Astrocyte (in vitro differentiated cells and primary cell): ENCODE data around the gene UBAC2. TPM values are rescaled to one million over a fixed set of nuclear protein-coding genes. Genes with fewer than 3 reads are reported as not detected.

Experiments used
- DNase-seq: peaks from one replicate; pipeline ENCODE4 v3.0.0-alpha.2; 2010; ENCODE audit warnings: low read depth
- FAIRE-seq: peaks from 2 replicates; lab custom pipeline; 2011; peaks lifted over from hg19 to GRCh38; lab: Jason Lieb, UNC
- H2AFZ ChIP-seq: 2 replicates; pipeline ENCODE4 v1.6.0; 2012; ENCODE audit warnings: low read depth, low read length, inconsistent platforms
- H3K27ac ChIP-seq: 2 replicates; pipeline ENCODE4 v1.5.1; 2011; ENCODE audit warnings: low read depth, low read length, inconsistent platforms
- H3K27me3 ChIP-seq: 2 replicates; pipeline ENCODE4 v1.6.0; 2011; ENCODE audit warnings: low read length, inconsistent platforms; ENCODE audit not compliant: insufficient read depth
- H3K36me3 ChIP-seq: 2 replicates; pipeline ENCODE4 v1.5.1; 2011; ENCODE audit warnings: low read length, inconsistent platforms; ENCODE audit not compliant: insufficient read depth
- H3K4me1 ChIP-seq: 2 replicates; pipeline ENCODE4 v1.5.1; 2011; ENCODE audit warnings: low read length, inconsistent platforms; ENCODE audit not compliant: insufficient read depth
- H3K4me2 ChIP-seq: 2 replicates; pipeline ENCODE4 v1.6.0; 2012; ENCODE audit warnings: low read length, inconsistent platforms
- H3K4me3 ChIP-seq: 2 replicates; pipeline ENCODE4 v1.5.1; 2011; ENCODE audit warnings: low read depth, mild to moderate bottlenecking, low read length, inconsistent platforms; ENCODE audit not compliant: insufficient read depth
- H3K79me2 ChIP-seq: 2 replicates; pipeline ENCODE4 v1.6.0; 2012; ENCODE audit warnings: mild to moderate bottlenecking, low read length, inconsistent platforms; ENCODE audit not compliant: insufficient read depth
- H3K9ac ChIP-seq: 2 replicates; pipeline ENCODE4 v1.6.0; 2012; ENCODE audit warnings: mild to moderate bottlenecking, low read length, inconsistent platforms
- H3K9me3 ChIP-seq: 2 replicates; pipeline ENCODE4 v1.5.1; 2012; ENCODE audit warnings: low read depth, mild to moderate bottlenecking, low read length, inconsistent platforms; ENCODE audit not compliant: insufficient read depth
- H4K20me1 ChIP-seq: 2 replicates; pipeline ENCODE4 v1.6.0; 2012; ENCODE audit warnings: low read length, inconsistent platforms; ENCODE audit not compliant: insufficient read depth
- H3K27ac Mint-ChIP-seq: one replicate; pipeline ENCODE4 v1.8.0; 2021; ENCODE audit warnings: mild to moderate bottlenecking, mixed read lengths; ENCODE audit not compliant: unreplicated experiment
- H3K27me3 Mint-ChIP-seq: one replicate; pipeline ENCODE4 v1.8.0; 2021; ENCODE audit warnings: low read depth, mixed read lengths; ENCODE audit not compliant: unreplicated experiment
- H3K36me3 Mint-ChIP-seq: one replicate; pipeline ENCODE4 v1.8.0; 2021; ENCODE audit warnings: low read depth, mixed read lengths; ENCODE audit not compliant: unreplicated experiment
- H3K4me1 Mint-ChIP-seq: one replicate; pipeline ENCODE4 v1.8.0; 2021; ENCODE audit warnings: low read depth, mixed read lengths; ENCODE audit not compliant: unreplicated experiment
- H3K4me3 Mint-ChIP-seq: one replicate; pipeline ENCODE4 v1.8.0; 2021; ENCODE audit warnings: mild to moderate bottlenecking, moderate library complexity, mixed read lengths; ENCODE audit not compliant: unreplicated experiment
- H3K9me3 Mint-ChIP-seq: one replicate; pipeline ENCODE4 v1.8.0; 2021; ENCODE audit warnings: mild to moderate bottlenecking, mixed read lengths; ENCODE audit not compliant: unreplicated experiment
- EZH2 ChIP-seq: IDR thresholded peaks from 2 replicates; pipeline ENCODE4 v1.6.1; 2012; ENCODE audit warnings: mild to moderate bottlenecking, low read length, inconsistent platforms; ENCODE audit not compliant: insufficient read depth
- total RNA-seq: library from RNA; stranded (reverse); gene quantifications from 2 replicates; pipeline ENCODE4 v1.2.1, GENCODE V29; 2021
- TF ChIP-seq, protein P1 (sequence below): IDR thresholded peaks from 2 replicates; pipeline ENCODE4 v1.5.1; 2011; ENCODE audit warnings: low read depth, mild to moderate bottlenecking, inconsistent platforms, low read length, moderate library complexity; ENCODE audit not compliant: insufficient read depth

Gene UBAC2
- total RNA-seq, 1 donor from 2014 or later = 61.0 TPM

GRCh38 chr13:99433543-99434075, 233.0 kb downstream of the UBAC2 start:
- H3K4me3 Mint-ChIP-seq = no peak overlapping the region
- Histone ChIP-seq H3K36me3 (no peaks in the 10 kb centered on the region), H3K79me2 (no peaks in the 10 kb centered on the region), H2AFZ (no peak overlapping the region), H3K9me3 (no peaks in the 10 kb centered on the region), H3K27me3 (peaks cover 2% of the 10 kb centered on the region), H3K27ac (no peak overlapping the region), H3K9ac (peak overlapping the region; percentile 65), H4K20me1 (no peaks in the 10 kb centered on the region), H3K4me1 (peaks cover 13% of the 10 kb centered on the region), H3K4me3 (no peak overlapping the region), H3K4me2 (no peak overlapping the region)
- peaks cover 10% of the 10 kb centered on the region for H3K9me3 Mint-ChIP-seq
- TF ChIP-seq, protein P1, sequence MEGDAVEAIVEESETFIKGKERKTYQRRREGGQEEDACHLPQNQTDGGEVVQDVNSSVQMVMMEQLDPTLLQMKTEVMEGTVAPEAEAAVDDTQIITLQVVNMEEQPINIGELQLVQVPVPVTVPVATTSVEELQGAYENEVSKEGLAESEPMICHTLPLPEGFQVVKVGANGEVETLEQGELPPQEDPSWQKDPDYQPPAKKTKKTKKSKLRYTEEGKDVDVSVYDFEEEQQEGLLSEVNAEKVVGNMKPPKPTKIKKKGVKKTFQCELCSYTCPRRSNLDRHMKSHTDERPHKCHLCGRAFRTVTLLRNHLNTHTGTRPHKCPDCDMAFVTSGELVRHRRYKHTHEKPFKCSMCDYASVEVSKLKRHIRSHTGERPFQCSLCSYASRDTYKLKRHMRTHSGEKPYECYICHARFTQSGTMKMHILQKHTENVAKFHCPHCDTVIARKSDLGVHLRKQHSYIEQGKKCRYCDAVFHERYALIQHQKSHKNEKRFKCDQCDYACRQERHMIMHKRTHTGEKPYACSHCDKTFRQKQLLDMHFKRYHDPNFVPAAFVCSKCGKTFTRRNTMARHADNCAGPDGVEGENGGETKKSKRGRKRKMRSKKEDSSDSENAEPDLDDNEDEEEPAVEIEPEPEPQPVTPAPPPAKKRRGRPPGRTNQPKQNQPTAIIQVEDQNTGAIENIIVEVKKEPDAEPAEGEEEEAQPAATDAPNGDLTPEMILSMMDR = no peak
- no peak for TF ChIP-seq EZH2
- DNase-seq = no peak
- peaks cover 2% of the 10 kb centered on the region for H3K27me3 Mint-ChIP-seq
- H3K36me3 Mint-ChIP-seq = no peaks in the 10 kb centered on the region
- H3K4me1 Mint-ChIP-seq = peaks cover 11% of the 10 kb centered on the region
- peak overlapping the region; percentile 27 for H3K27ac Mint-ChIP-seq
- FAIRE-seq = no peak

DNA sequence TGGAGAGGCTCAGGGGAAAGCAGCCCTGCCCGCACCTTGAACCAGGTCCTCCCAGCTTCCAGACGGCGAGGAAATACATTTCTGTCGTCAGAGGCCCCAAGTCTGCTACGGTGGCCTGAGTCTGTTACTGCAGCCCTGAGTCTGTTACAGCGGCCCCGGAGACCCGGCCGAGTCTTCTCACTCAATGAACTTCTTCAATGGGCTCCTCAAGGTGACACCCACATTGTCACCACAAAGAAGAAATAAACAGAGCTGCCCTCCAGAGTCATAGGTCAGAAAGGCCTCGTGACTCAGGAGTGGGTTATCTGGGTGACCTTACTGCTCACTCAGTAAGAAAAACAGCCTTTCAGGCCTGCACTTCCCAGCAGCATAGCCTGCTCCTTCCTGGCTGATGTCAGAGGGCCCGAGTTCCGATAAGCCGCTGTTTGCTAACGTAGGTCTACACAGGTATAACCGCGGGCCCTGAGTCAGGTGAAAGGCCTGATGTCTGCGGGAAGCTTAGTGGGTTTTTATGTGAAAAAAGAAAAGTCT, 233.7 kb downstream of the UBAC2 start:
- Histone ChIP-seq H3K4me1 (peaks cover 13% of the 10 kb centered on the region), H3K79me2 (no peaks in the 10 kb centered on the region), H3K36me3 (no peaks in the 10 kb centered on the region), H3K9ac (no peak overlapping the region), H3K27me3 (peaks cover 9% of the 10 kb centered on the region), H3K27ac (no peak overlapping the region), H3K9me3 (no peaks in the 10 kb centered on the region), H4K20me1 (no peaks in the 10 kb centered on the region), H2AFZ (no peak overlapping the region), H3K4me2 (no peak overlapping the region), H3K4me3 (no peak overlapping the region)
- no peak for DNase-seq
- H3K36me3 Mint-ChIP-seq = no peaks in the 10 kb centered on the region
- peaks cover 6% of the 10 kb centered on the region for H3K27me3 Mint-ChIP-seq
- no peak for FAIRE-seq
- peaks cover 10% of the 10 kb centered on the region for H3K9me3 Mint-ChIP-seq
- H3K4me1 Mint-ChIP-seq = peaks cover 11% of the 10 kb centered on the region
- H3K4me3 Mint-ChIP-seq = no peak overlapping the region
- no peak overlapping the region for H3K27ac Mint-ChIP-seq
- TF ChIP-seq EZH2 = no peak
- TF ChIP-seq, protein P1 = no peak

GRCh38 chr13:99435116-99435515, 234.5 kb downstream of the UBAC2 start:
- no peak overlapping the region for H3K9ac ChIP-seq
- H3K27me3 ChIP-seq = peaks cover 17% of the 10 kb centered on the region
- H2AFZ ChIP-seq = no peak overlapping the region
- peaks cover 13% of the 10 kb centered on the region for H3K4me1 ChIP-seq
- Mint-ChIP-seq H3K27ac (no peak overlapping the region), H3K9me3 (peaks cover 10% of the 10 kb centered on the region), H3K27me3 (peaks cover 11% of the 10 kb centered on the region), H3K36me3 (no peaks in the 10 kb centered on the region), H3K4me1 (peaks cover 15% of the 10 kb centered on the region), H3K4me3 (no peak overlapping the region)
- no peak overlapping the region for H3K4me2 ChIP-seq
- H3K36me3 ChIP-seq = no peaks in the 10 kb centered on the region
- no peaks in the 10 kb centered on the region for H3K79me2 ChIP-seq
- no peak overlapping the region for H3K27ac ChIP-seq
- FAIRE-seq (no peak), DNase-seq (no peak)
- H3K4me3 ChIP-seq = no peak overlapping the region
- no peak for TF ChIP-seq EZH2
- TF ChIP-seq, protein P1 = no peak
- no peaks in the 10 kb centered on the region for H3K9me3 ChIP-seq
- H4K20me1 ChIP-seq = no peaks in the 10 kb centered on the region
